ENCODE measurements around the gene CTU1. TPM values are rescaled to one million over a fixed set of nuclear protein-coding genes. Genes with fewer than 3 reads are reported as not detected.

The CTU1 gene
- total RNA-seq, 1 donor from 2014 or later, result 9.3 TPM

DNA sequence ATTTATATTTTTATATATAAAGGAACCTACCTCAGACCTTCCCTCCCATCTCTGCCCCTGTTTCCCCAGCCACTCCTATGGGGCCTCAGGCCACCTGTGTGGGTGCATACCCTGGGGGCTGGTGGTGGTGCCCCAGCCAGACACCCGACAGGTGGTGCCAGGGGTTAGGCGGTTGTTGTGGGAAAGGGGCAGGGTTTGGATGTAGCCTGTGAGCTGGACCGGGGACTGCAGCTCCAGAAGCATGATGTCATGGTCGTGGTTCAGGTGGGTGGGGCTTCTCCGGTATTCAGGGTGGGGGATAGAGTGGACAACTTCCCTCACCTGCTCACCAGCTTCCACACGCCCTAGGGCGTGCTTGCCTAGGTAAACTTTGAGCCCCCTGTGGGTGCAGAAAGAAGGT, 48.5 kb downstream of the CTU1 start:
- H3K27ac Mint-ChIP-seq, result no peak overlapping the region
- no peaks in the 10 kb centered on the region for H3K4me1 Mint-ChIP-seq (ENCODE audit: unreplicated experiment)
- no peak overlapping the region for H3K4me3 Mint-ChIP-seq
- no peak for TF ChIP-seq CTCF (conservative IDR thresholded peaks at IDR 0.05)
- peaks cover 8% of the 10 kb centered on the region for H3K9me3 Mint-ChIP-seq
- DNase-seq (ENCODE audit: extremely low spot score, unreplicated experiment), result no peak
- H3K27me3 Mint-ChIP-seq, result peaks cover 34% of the 10 kb centered on the region
- H3K36me3 Mint-ChIP-seq, result no peaks in the 10 kb centered on the region

DNA sequence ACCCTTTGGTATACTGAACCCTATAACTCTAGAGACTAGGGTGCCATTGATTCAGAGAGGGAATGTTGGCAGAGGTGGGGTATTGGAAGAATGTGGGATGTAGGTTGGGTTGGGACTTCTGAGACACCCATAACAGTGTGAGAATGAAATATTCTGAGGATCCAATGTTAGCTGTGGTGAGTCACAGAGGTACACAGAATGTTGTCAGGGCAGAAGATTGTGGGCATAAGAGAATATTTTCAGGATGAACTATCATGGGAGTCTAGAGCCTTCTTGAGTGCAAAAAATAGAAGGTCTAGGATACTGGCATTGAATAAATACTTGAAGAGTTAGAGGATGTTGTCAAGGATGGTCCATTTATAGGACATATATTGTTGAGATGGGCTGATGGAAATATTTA, 52.3 kb downstream of the CTU1 start:
- Mint-ChIP-seq H3K4me1 (ENCODE audit: unreplicated experiment) (no peaks in the 10 kb centered on the region), H3K36me3 (no peaks in the 10 kb centered on the region), H3K9me3 (peaks cover 3% of the 10 kb centered on the region), H3K4me3 (no peak overlapping the region), H3K27me3 (peaks cover 39% of the 10 kb centered on the region), H3K27ac (no peak overlapping the region)
- DNase-seq (ENCODE audit: extremely low spot score, unreplicated experiment), result no peak
- TF ChIP-seq CTCF (conservative IDR thresholded peaks at IDR 0.05), result no peak

Other genes starting within 250 kb of the CTU1 start
- 0.43 TPM in 1 of 2 replicates, not detected in the other for gene KLK2, start 235.0 kb downstream of the CTU1 start, total RNA-seq (ENCODE audit: low replicate concordance)
- 0.46 TPM in 1 of 2 replicates, not detected in the other for gene KLK4, start 197.0 kb downstream of the CTU1 start, total RNA-seq (ENCODE audit: low replicate concordance)
- not detected in 2 replicates for gene KLK5, start 155.4 kb downstream of the CTU1 start, total RNA-seq (ENCODE audit: low replicate concordance)
- 5.0 and 5.5 TPM in 2 replicates for gene KLK6, start 138.8 kb downstream of the CTU1 start, total RNA-seq (ENCODE audit: low replicate concordance)
- 0.36 TPM in 1 of 2 replicates, not detected in the other for gene KLK7, start 124.5 kb downstream of the CTU1 start, total RNA-seq (ENCODE audit: low replicate concordance)
- gene KLK8, start 106.8 kb downstream of the CTU1 start, total RNA-seq (ENCODE audit: low replicate concordance), result 2.6 and 12.0 TPM in 2 replicates
- 1.8 and 2.2 TPM in 2 replicates for gene KLK10, start 88.7 kb downstream of the CTU1 start, total RNA-seq (ENCODE audit: low replicate concordance)
- gene KLK11, start 81.8 kb downstream of the CTU1 start, total RNA-seq (ENCODE audit: low replicate concordance), result 1.3 and 1.4 TPM in 2 replicates
- gene KLK12, start 73.4 kb downstream of the CTU1 start, total RNA-seq (ENCODE audit: low replicate concordance), result 0.83 and 1.6 TPM in 2 replicates
- 1.5 and 4.7 TPM in 2 replicates for gene KLK13, start 43.3 kb downstream of the CTU1 start, total RNA-seq (ENCODE audit: low replicate concordance)
- 0.29 and 0.43 TPM in 2 replicates for gene KLK14, start 25.5 kb downstream of the CTU1 start, total RNA-seq (ENCODE audit: low replicate concordance)
- gene SIGLEC9, start 16.5 kb upstream of the CTU1 start, total RNA-seq (ENCODE audit: low replicate concordance), result not detected in 2 replicates
- not detected in 2 replicates for gene SIGLEC7, start 33.9 kb upstream of the CTU1 start, total RNA-seq (ENCODE audit: low replicate concordance)
- gene CD33, start 116.7 kb upstream of the CTU1 start, total RNA-seq (ENCODE audit: low replicate concordance), result not detected in 2 replicates
- gene SIGLECL1, start 142.7 kb upstream of the CTU1 start, total RNA-seq (ENCODE audit: low replicate concordance), result not detected in 2 replicates
- gene IGLON5, start 203.2 kb upstream of the CTU1 start, total RNA-seq (ENCODE audit: low replicate concordance), result 0.33 and 18.0 TPM in 2 replicates
- gene VSIG10L, start 233.7 kb upstream of the CTU1 start, total RNA-seq (ENCODE audit: low replicate concordance), result 2.4 and 5.9 TPM in 2 replicates

All from type B pancreatic cell (in vitro differentiated cells).